ES-I3 (cell line): ENCODE results near the gene FPGT.
"Not testable (repeated sequence)": the region's sequence is repeated elsewhere in the genome, so short reads cannot be mapped to it uniquely, and the experiment has no call there.

Experiments used
- H3K36me3 ChIP-seq: 2 replicates; pipeline ENCODE4 v1.6.1; 2013; ENCODE audit warnings: mild to moderate bottlenecking, low read length, control low read depth, moderate library complexity; ENCODE audit not compliant: insufficient read depth
- H3K4me1 ChIP-seq: 2 replicates; pipeline ENCODE4 v1.6.1; 2013; ENCODE audit warnings: mild to moderate bottlenecking, control low read depth, low read length; ENCODE audit not compliant: insufficient read depth
- H3K9ac ChIP-seq: 2 replicates; pipeline ENCODE4 v1.6.1; 2013; ENCODE audit warnings: low read depth, mild to moderate bottlenecking, low read length, moderate library complexity
- H3K9me3 ChIP-seq: 2 replicates; pipeline ENCODE4 v1.6.1; 2013; ENCODE audit warnings: mild to moderate bottlenecking, low read length, moderate library complexity; ENCODE audit not compliant: control insufficient read depth, insufficient read depth

FPGT gene

DNA sequence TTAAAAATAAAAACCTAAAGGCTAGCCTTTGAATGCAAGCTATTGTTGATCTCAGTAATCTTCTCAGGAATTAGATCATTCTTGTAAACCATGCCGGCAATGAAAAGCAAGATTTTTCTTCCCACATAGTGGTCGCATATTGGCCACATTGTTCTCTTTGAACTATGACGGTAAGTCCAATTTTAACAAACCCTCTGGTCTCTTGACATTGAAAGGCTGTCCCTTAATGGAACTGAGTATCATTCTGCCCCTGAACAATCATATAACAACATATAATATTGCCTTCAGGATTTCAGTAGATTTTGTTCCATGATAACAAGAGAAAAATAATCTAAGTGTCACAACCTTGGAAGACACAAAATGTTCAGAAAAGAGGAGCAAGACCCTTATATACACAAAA lies 38.4 kb downstream of the FPGT start:
- no peak overlapping the region for H3K9ac ChIP-seq
- no peaks in the 10 kb centered on the region for H3K9me3 ChIP-seq
- no peaks in the 10 kb centered on the region for H3K36me3 ChIP-seq
- no peaks in the 10 kb centered on the region for H3K4me1 ChIP-seq

DNA sequence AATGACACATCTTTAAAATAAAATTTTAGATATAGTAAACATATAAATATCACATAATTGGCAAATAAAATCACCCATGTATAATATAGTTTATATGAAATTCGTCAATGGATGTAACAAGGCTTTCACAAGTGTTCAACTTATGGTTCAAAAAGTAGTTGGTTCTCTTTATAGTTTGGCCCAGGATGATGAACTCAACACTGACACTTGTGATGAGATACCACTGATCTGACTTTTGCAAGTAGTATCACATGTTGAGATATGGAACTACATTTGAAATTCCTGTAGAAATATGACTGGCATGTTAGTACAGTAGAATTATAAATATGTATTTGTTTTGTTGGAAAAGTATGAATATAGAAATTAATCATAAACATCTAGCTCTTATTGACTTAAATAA lies 39.0 kb downstream of the FPGT start:
- Histone ChIP-seq H3K9me3 (no peaks in the 10 kb centered on the region), H3K9ac (no peak overlapping the region), H3K4me1 (no peaks in the 10 kb centered on the region), H3K36me3 (no peaks in the 10 kb centered on the region)

DNA sequence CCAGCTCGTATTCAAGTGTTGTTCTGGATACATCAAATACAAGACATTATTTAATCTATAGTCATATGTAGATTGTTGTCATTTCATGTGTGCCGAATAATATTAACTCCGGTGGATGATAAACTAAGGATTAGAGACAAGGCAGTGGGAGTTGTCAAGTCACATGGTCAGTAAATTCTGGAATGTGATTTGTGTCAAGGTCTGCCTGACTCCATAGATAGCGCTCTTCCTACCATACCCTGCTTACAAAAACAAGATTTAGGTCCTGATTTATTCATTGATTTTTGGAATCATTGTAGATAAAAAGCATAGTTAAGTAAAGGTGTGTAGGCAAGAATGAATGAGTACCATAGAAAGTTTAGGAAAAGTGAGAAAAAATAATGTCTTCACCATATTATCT lies 39.7 kb downstream of the FPGT start:
- H3K9me3 ChIP-seq = no peaks in the 10 kb centered on the region
- no peaks in the 10 kb centered on the region for H3K36me3 ChIP-seq
- H3K4me1 ChIP-seq = no peaks in the 10 kb centered on the region
- no peak overlapping the region for H3K9ac ChIP-seq

DNA sequence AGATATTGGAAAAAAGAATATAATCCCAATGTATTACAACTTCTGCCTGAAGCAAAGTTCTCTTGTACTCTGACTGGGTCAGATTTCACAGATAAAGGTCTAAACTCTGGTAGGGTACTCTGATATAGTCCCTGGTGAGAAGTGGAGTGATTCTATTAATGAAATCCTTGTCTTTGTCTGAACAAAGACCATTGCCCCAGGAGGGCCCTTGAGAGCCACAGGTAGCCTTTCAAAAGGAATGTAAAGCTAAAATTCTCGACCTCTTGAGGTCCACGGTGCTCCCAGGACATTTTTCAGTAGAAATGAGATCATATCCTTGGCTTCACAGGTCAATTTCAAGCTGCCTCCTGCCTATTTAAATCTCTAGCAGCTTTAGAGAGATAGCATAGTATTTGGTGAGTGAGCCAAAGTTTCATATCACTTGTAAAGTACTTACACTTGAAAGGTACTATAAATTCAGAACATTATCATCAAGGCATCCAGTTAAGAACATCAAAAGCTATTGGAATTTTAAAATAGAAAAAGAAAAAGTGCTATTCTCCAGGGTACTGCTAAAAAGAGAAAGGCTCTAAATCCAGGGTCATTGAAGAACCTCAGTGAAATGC lies 47.2 kb downstream of the FPGT start:
- H3K36me3 ChIP-seq = no peaks in the 10 kb centered on the region
- no peak overlapping the region for H3K9ac ChIP-seq
- peaks cover 5% of the 10 kb centered on the region for H3K4me1 ChIP-seq
- H3K9me3 ChIP-seq = no peaks in the 10 kb centered on the region; the same call in 1 of the 2 replicates

DNA sequence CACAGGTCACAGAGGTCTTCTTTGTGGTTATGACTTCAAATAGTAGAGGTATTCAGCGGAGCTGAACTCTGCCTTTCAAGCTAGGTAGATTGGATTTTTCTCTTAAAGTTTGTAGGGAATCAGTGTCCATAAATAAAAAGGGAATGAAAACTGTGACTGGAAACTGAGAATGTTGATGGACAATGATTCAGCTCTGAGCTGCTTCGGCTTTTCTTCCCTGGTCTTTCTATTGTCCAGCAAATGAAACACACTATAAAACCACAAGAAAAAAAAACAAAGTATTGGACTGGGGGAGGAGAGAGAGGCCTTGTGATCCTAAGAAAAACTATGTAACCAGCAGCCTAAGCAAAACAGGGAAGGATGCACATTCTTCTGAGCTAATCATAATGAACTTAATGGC lies 48.3 kb downstream of the FPGT start:
- Histone ChIP-seq H3K9me3 (no peaks in the 10 kb centered on the region; the same call in 1 of the 2 replicates), H3K4me1 (peaks cover 5% of the 10 kb centered on the region), H3K9ac (no peak overlapping the region), H3K36me3 (no peaks in the 10 kb centered on the region)

DNA sequence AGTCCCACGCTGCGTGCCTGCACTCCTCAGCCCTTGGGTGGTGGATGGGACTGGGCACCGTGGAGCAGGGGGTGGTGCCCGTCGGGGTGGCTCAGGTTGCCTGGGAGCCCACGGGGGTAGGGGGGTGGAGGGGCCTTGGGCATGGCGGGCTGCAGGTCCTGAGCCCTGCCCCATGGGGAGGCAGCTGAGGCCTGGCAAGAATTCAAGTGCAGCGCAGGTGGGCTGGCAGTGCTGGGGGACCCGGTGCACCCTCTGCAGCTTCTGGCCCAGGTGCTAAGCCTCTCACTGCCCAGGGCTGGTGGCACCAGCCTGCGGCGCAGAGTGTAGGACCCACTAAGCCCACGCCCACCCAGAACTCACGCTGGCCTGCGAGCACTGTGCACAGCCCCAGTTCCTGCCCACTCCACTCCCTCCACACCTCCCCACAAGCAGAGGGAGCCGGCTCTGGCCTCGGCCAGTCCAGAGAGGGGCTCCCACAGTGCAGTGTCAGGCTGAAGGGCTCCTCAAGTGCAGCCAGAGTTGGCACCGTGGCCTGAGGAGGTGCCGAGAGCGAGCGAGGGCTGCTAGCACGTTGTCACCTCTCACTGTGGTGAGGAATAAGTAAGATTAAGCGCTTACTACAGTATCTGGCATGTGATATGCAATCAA lies 50.0 kb downstream of the FPGT start:
- Histone ChIP-seq H3K9me3 (no peaks in the 10 kb centered on the region; the same call in 1 of the 2 replicates), H3K4me1 (peaks cover 5% of the 10 kb centered on the region), H3K9ac (no peak overlapping the region)

DNA sequence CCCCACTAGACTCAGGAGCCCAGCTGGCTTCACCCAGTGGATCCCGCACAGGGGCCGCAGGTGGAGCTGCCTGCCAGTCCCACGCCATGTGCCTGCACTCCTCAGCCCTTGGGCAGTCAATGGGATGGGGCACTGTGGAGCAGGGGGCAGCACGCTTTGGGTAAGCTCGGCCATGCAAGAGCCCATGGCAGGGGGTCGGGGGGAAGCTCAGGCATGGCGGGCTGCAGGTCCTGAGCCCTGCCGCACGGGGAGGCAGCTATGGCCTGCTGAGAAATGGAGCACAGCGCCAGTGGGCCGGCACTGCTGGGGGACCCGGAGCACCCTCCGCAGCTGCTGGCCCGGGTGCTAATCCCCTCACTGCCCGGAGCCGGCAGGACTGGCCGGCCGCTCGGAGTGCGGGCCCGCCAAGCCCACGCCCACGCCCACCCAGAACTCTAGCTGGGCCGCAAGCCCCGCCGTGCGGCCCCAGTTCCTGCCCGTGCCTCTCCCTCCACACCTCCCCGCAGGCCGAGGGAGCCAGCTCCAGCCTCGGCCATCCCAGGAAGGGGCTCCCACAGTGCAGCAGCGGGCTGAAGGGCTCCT lies 55.3 kb downstream of the FPGT start:
- not testable (repeated sequence) for H3K36me3 ChIP-seq, H3K9ac ChIP-seq, H3K9me3 ChIP-seq, H3K4me1 ChIP-seq

More for the DNA sequence above, 50.0 kb downstream of the FPGT start:
- no peaks in the 10 kb centered on the region for H3K36me3 ChIP-seq
